ENCODE measurements around the gene OR52K2.

The OR52K2 gene

DNA sequence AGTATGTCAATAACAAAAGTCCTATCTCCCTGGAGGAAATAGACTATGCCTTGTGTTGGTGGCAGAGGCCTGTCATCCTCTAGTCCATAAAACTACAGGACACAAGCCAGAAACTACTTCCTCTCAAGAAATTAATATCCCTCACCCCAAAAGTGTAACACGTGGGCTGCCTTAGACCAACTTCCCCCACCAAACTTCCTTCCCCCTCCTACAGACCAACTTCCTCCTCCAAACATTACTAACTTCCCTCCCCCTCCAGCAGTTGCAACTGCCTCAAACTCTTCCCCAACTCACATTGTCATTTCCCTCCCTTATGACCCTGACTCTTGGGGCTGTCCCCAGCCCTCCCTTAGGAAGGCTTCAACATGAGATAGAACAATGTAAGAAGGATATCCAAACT is 6.3 kb downstream of the OR52K2 start:
- H3K9ac ChIP-seq (ENCODE audit: low read depth, low read length): no peak overlapping the region
- H3K4me1 ChIP-seq (ENCODE audit: control insufficient read depth, insufficient read depth, low read length): no peaks in the 10 kb centered on the region
- no peaks in the 10 kb centered on the region for H3K27me3 ChIP-seq (ENCODE audit: control insufficient read depth, insufficient read depth, low read length)
- H3K36me3 ChIP-seq (ENCODE audit: control insufficient read depth, insufficient read depth, low read length): no peaks in the 10 kb centered on the region
- H3K4me3 ChIP-seq (ENCODE audit: low read depth, low read length): no peak overlapping the region
- peaks cover 9% of the 10 kb centered on the region for H3K9me3 ChIP-seq (ENCODE audit: control insufficient read depth, insufficient read depth, low read length)

DNA sequence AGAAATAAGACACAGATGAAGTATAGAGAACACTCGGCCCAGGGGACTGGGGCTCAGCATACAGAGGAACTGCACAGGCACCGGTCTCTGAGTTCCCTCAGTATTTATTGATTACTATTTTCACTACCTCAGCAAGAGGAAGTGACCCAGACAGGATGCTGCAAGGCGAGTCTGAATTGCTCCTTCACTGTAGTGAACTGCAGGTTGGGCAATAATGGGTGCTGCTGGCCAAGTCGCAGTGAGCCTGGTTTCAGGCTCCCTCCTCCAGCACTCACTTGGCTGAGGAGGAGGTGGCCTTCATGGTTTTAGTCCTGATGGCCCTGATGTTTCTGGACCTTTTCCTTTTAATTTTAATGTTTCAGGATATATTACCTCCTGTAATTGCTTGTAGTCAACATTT is 10.4 kb downstream of the OR52K2 start:
- Histone ChIP-seq H3K9me3 (ENCODE audit: control insufficient read depth, insufficient read depth, low read length) (peaks cover 9% of the 10 kb centered on the region), H3K27me3 (ENCODE audit: control insufficient read depth, insufficient read depth, low read length) (no peaks in the 10 kb centered on the region), H3K9ac (ENCODE audit: low read depth, low read length) (no peak overlapping the region), H3K4me1 (ENCODE audit: control insufficient read depth, insufficient read depth, low read length) (no peaks in the 10 kb centered on the region), H3K4me3 (ENCODE audit: low read depth, low read length) (no peak overlapping the region), H3K36me3 (ENCODE audit: control insufficient read depth, insufficient read depth, low read length) (no peaks in the 10 kb centered on the region)

DNA sequence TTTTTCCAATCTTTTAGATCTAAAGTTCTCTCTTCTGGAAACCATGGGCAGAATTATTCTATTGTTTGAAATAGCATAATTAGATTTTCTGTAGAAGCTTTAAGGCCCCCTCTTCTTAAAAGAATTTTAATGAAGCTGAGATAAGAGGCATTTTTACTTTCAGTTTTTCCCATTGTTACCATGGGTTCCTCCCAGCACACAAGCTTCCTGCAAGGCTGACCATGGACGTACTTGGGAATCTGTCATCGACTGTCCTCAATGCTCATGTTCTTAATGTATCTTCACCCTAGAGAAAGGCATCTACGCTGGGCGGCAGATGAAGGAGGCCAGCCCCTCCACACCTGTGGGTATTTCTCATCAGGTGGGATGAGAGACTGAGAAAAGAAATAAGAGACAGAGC is 11.1 kb downstream of the OR52K2 start:
- Histone ChIP-seq H3K36me3 (ENCODE audit: control insufficient read depth, insufficient read depth, low read length) (no peaks in the 10 kb centered on the region), H3K4me1 (ENCODE audit: control insufficient read depth, insufficient read depth, low read length) (no peaks in the 10 kb centered on the region), H3K4me3 (ENCODE audit: low read depth, low read length) (no peak overlapping the region)

DNA sequence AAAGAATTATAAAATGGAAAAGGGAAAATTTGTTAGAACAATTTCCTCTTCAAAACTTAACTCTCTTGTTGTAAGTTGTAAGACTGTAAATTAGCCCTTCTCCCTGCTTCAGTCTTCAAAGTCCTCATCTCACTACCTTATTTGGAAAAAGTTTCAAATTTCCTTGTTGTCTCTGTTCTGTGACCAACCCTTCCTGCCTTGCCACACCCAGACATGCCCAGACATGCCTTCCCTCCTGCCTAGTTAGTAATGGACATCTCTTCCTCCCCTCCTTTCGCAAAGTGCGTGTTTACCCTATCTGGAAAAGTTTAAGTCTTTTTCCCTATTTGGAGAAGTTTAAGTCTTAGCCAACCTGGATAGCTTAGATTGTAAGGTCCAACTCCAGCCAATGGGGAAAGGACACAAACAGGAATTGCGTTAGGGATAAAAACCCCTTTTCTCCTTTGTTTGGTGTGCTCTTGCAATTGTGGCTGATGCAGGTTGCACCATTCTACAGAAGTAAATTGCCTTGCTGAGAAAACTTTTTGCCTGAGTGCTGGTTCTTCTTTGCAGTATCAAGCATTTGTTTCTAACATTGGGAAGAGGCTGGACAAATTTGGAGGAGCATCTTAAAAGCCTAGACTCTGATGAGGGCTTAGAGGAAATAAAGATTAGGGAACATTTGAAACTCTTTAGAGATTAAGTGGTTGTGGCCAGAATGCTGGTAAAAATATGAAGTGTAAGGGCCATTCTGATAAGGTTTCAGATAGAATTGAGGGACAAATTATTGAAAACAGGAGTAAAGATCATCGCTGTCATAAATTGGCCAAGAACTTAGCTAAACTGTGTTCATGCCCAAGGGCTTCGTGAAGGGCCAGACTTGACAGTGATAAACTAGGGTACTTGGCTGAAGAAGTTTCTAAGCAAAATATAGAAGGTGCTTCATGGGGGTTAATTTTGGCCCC is 15.4 kb downstream of the OR52K2 start:
- H3K36me3 ChIP-seq (ENCODE audit: control insufficient read depth, insufficient read depth, low read length): no peaks in the 10 kb centered on the region
- H3K4me1 ChIP-seq (ENCODE audit: control insufficient read depth, insufficient read depth, low read length): peaks cover 12% of the 10 kb centered on the region
- H3K9ac ChIP-seq (ENCODE audit: low read depth, low read length): no peak overlapping the region
- H3K4me3 ChIP-seq (ENCODE audit: low read depth, low read length): no peak overlapping the region
- peaks cover 15% of the 10 kb centered on the region for H3K9me3 ChIP-seq (ENCODE audit: control insufficient read depth, insufficient read depth, low read length)
- H3K27me3 ChIP-seq (ENCODE audit: control insufficient read depth, insufficient read depth, low read length): no peaks in the 10 kb centered on the region

More for the DNA sequence above, 11.1 kb downstream of the OR52K2 start:
- Histone ChIP-seq H3K9ac (ENCODE audit: low read depth, low read length) (no peak overlapping the region), H3K9me3 (ENCODE audit: control insufficient read depth, insufficient read depth, low read length) (peaks cover 13% of the 10 kb centered on the region), H3K27me3 (ENCODE audit: control insufficient read depth, insufficient read depth, low read length) (no peaks in the 10 kb centered on the region)

DNA sequence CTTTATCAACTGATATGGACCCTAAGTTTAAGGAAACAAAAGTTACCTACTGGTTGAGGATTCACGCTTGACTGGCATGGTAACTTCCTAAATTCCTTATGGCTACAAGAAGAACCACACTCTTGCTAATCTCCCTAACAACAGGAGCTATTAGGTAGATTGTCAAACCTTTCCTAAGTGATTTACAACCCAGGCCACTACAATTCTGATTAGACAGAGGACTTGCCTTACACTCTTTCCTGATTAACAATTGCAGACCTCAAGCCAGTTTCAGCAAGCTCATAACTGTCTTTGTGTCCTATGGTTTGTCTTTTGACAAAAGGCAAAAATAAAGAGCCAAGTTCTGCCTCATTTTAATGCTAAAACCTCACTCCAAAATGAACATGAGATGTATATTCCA is 16.3 kb downstream of the OR52K2 start:
- Histone ChIP-seq H3K9ac (ENCODE audit: low read depth, low read length) (no peak overlapping the region), H3K36me3 (ENCODE audit: control insufficient read depth, insufficient read depth, low read length) (no peaks in the 10 kb centered on the region)

DNA sequence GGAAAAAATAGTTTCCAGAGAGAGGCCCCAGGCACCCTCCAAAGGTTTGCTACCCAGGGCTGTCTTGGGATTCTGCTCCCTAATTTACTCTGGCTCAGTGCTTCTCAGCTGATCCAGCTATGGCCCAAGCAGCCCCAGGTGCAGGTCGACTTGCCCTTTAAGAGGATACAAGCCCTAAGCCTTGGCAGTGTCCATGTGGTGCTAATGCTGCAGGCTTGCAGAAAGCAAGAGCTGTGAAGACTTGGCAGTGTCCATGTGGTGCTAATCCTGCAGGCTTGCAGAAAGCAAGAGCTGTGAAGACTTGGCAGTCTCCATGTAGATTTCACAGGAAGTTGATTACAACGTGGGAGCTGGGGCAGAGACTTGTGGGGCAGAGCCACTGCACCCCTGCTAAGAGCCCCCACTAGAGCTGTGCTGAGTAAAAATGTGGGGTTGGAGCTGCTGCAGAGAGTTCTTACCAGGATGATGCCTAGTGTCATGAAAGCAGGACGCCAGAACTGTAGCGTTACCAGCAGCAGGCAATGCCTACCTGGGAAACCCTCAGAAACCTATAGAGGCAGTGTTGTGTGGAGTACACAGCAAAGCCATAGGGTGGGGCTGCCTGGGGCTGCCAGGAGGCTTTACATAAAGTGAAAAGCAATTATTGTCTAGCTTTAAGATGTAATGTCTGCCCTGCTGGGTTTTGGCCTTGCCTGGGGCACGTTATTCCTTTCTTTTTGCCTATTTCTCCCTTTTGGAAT is 17.2 kb downstream of the OR52K2 start:
- Histone ChIP-seq H3K36me3 (ENCODE audit: control insufficient read depth, insufficient read depth, low read length) (no peaks in the 10 kb centered on the region), H3K9me3 (ENCODE audit: control insufficient read depth, insufficient read depth, low read length) (peaks cover 15% of the 10 kb centered on the region), H3K4me1 (ENCODE audit: control insufficient read depth, insufficient read depth, low read length) (peaks cover 12% of the 10 kb centered on the region), H3K27me3 (ENCODE audit: control insufficient read depth, insufficient read depth, low read length) (no peaks in the 10 kb centered on the region), H3K4me3 (ENCODE audit: low read depth, low read length) (no peak overlapping the region), H3K9ac (ENCODE audit: low read depth, low read length) (no peak overlapping the region)

More for the DNA sequence above, 16.3 kb downstream of the OR52K2 start:
- Histone ChIP-seq H3K27me3 (ENCODE audit: control insufficient read depth, insufficient read depth, low read length) (no peaks in the 10 kb centered on the region), H3K4me3 (ENCODE audit: low read depth, low read length) (no peak overlapping the region), H3K9me3 (ENCODE audit: control insufficient read depth, insufficient read depth, low read length) (peaks cover 15% of the 10 kb centered on the region), H3K4me1 (ENCODE audit: control insufficient read depth, insufficient read depth, low read length) (peaks cover 12% of the 10 kb centered on the region)

DNA sequence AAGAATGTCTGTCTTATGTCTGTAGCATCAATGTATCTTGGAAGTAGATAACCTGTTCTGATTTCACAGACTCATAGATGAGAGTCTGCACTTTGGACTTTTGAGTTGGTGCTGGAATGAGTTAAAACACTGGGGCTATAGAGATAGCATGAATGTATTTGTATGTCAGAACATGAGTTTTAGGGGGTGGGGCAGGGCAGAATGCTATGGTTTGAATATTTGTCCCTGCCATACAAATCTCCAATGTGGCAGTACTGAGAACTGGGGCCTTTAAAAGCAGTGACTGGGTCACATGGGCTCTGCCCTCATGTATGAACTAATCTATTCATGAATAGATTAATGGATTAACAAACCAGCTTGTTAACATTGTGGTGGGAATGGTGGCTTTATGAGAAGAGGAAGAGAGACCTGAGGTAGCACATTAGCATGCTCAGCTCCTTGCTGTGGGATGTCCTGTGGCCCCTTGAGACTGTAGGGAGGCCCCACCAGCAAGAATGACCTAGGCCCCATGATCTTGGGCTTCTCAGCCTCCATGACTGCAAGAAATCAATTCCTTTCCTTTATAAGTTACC is 17.9 kb downstream of the OR52K2 start:
- Histone ChIP-seq H3K9me3 (ENCODE audit: control insufficient read depth, insufficient read depth, low read length) (peaks cover 15% of the 10 kb centered on the region), H3K4me3 (ENCODE audit: low read depth, low read length) (no peak overlapping the region), H3K4me1 (ENCODE audit: control insufficient read depth, insufficient read depth, low read length) (peaks cover 12% of the 10 kb centered on the region), H3K36me3 (ENCODE audit: control insufficient read depth, insufficient read depth, low read length) (no peaks in the 10 kb centered on the region), H3K9ac (ENCODE audit: low read depth, low read length) (no peak overlapping the region), H3K27me3 (ENCODE audit: control insufficient read depth, insufficient read depth, low read length) (no peaks in the 10 kb centered on the region)

DNA sequence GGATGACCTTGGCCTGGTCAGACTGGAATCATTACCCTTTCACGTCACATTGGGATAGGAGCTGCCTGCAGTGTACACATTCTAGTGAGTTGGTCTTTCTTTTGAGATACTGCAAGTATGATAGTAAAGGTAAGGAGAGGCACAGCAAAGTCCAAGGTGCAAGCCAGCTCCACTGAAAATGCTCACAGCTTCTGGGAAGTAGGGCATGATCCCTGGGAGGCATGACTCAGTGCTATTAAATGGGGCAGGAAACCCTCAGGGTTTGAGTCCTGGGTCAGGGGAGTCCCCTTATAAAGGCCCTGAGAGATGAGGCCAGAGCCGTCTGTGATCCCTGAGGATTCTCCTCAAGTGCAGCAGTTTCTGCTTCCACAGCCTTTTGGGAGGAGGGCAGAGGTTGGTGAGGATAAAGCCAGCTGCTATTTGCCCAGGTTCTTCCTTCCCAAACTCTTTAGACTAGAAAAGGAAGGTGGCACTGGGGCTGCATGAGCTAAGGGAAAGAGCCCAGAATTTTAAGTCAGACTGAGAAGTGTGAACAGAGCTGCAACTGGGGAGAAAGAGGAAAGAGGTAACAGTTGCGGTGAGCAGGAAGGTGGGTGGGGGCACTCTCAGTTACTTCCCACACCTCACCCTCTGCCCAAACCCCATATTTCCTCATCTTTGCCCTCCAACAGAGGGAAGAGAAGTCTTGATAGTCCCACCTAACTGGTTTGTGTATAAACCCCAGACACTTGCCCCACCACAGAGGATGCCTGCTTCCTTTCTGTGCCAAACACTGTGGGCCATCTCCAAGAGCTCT is 18.9 kb downstream of the OR52K2 start:
- peaks cover 15% of the 10 kb centered on the region for H3K9me3 ChIP-seq (ENCODE audit: control insufficient read depth, insufficient read depth, low read length)
- H3K4me3 ChIP-seq (ENCODE audit: low read depth, low read length): no peak overlapping the region
- no peaks in the 10 kb centered on the region for H3K27me3 ChIP-seq (ENCODE audit: control insufficient read depth, insufficient read depth, low read length)
- no peak overlapping the region for H3K9ac ChIP-seq (ENCODE audit: low read depth, low read length)
- H3K36me3 ChIP-seq (ENCODE audit: control insufficient read depth, insufficient read depth, low read length): no peaks in the 10 kb centered on the region
- peaks cover 12% of the 10 kb centered on the region for H3K4me1 ChIP-seq (ENCODE audit: control insufficient read depth, insufficient read depth, low read length)

DNA sequence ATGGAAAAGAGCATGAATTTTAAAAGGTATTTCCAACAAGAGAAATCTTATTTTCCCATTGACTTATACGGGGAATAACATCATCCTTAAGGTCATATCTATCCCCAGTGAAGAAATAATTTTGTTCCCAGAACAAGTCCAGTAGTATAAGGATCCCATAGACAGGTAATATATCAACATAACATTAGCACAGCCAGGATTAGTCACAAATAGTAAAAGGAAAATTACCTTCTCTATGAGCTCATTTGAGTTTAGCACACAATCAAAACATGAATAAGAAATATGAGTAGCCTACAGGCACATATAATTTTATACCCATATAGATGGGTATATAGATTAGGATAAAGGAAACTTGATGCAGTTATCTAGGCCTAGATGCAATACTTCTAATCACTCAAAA is 30.5 kb downstream of the OR52K2 start:
- no peaks in the 10 kb centered on the region for H3K4me1 ChIP-seq (ENCODE audit: control insufficient read depth, insufficient read depth, low read length)

DNA sequence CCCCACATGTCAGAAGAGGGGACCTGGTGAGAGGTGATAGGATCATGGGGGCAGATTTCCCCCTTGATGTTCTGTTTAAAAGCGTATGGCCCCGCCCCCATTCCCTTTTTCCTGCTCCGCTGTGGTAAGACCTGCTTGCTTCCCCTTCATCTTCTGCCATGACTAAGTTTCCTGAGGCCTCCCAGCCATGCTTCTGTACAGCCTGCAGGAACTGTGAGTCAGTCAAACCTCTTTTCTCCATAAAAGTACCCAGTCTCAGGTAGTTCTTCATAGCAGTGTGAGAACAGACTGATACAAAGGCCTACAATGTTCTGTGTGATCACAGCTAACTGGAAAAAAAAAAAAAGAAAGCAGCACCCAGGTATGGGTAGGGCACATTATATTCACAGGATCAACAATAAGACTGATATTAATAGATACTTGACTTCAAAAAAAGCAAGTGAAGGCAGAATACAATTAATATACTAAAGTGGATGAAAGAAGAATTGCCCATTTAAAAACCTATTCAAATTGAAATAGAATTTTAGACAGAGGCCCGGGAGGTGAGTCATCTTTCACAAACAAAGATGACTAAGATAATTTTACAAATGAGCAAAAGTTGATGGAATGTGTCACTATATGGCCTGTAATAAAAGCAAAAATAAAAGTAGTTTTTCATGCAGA is 31.6 kb downstream of the OR52K2 start:
- Histone ChIP-seq H3K36me3 (ENCODE audit: control insufficient read depth, insufficient read depth, low read length) (no peaks in the 10 kb centered on the region), H3K27me3 (ENCODE audit: control insufficient read depth, insufficient read depth, low read length) (no peaks in the 10 kb centered on the region), H3K9ac (ENCODE audit: low read depth, low read length) (no peak overlapping the region), H3K4me1 (ENCODE audit: control insufficient read depth, insufficient read depth, low read length) (no peaks in the 10 kb centered on the region), H3K9me3 (ENCODE audit: control insufficient read depth, insufficient read depth, low read length) (no peaks in the 10 kb centered on the region), H3K4me3 (ENCODE audit: low read depth, low read length) (no peak overlapping the region)

More for the DNA sequence above, 30.5 kb downstream of the OR52K2 start:
- H3K9me3 ChIP-seq (ENCODE audit: control insufficient read depth, insufficient read depth, low read length): no peaks in the 10 kb centered on the region
- H3K4me3 ChIP-seq (ENCODE audit: low read depth, low read length): no peak overlapping the region
- no peaks in the 10 kb centered on the region for H3K36me3 ChIP-seq (ENCODE audit: control insufficient read depth, insufficient read depth, low read length)
- H3K9ac ChIP-seq (ENCODE audit: low read depth, low read length): no peak overlapping the region
- H3K27me3 ChIP-seq (ENCODE audit: control insufficient read depth, insufficient read depth, low read length): no peaks in the 10 kb centered on the region

DNA sequence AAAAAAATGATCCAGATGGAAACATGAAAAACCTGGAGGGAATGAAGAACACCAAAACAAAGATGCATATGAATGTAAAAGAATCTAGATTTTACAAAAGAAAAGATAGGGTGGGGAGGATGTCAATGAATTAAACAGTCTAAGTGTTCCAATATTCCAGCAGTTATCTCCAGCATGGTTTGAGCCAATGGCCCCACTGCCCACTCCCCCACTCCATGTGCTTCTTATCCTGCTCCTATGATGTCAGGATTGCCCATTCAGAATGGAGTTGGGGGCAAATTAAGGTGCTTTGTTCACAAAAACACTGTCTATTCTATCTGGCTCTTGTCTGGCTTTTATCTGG is 32.1 kb downstream of the OR52K2 start:
- Histone ChIP-seq H3K36me3 (ENCODE audit: control insufficient read depth, insufficient read depth, low read length) (no peaks in the 10 kb centered on the region), H3K9ac (ENCODE audit: low read depth, low read length) (no peak overlapping the region), H3K4me1 (ENCODE audit: control insufficient read depth, insufficient read depth, low read length) (no peaks in the 10 kb centered on the region), H3K9me3 (ENCODE audit: control insufficient read depth, insufficient read depth, low read length) (no peaks in the 10 kb centered on the region), H3K27me3 (ENCODE audit: control insufficient read depth, insufficient read depth, low read length) (no peaks in the 10 kb centered on the region), H3K4me3 (ENCODE audit: low read depth, low read length) (no peak overlapping the region)

Data from iPS-15b (cell line).